ENCODE measurements around the gene CCL2. TPM values are rescaled to one million over a fixed set of nuclear protein-coding genes. Genes with fewer than 3 reads are reported as not detected.

CCL2 gene
- total RNA-seq, 2 experiments from 2014 or later = not detected

DNA sequence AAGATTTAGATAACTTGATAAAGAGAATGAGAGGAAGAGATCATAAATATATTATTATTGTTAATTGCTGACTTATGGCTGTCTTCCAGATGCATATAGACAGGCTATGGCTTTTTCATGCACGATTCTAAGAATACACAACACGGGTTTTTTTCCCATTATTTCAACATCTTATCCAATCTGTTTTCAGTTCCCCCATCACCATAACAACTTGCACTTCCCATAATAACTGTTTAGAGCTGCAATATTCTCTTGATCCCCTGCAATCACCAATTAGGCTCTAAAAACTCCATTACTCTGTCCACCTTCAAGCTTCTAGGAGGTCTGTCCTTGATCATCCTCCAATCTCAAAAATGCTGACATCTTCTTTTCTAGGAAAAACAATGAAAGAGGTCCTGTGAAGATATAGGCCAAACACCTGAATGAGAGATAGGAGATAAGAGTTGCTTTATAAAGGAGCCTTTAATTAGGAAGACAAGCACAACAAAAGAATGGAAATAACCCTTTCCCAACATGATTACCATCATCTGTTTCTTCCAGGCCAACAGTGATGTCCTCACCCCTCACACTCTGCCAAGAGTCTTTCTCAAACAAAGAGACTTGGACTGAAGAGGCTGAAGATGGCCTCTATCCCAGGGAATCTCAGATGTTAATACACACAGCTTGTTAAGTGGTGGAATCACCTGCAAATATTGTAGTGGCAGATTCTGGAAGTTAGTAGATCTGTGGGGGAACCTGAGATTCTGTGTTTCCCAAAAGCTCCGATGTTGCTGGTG, 32.2 kb upstream of the CCL2 start:
- H3K4me2 ChIP-seq (ENCODE audit: low read length) = no peak overlapping the region
- no peak overlapping the region for H3K4me3 ChIP-seq (ENCODE audit: low read depth, low read length, poor library complexity, severe bottlenecking)
- no peak overlapping the region for H2AFZ ChIP-seq (ENCODE audit: low read length)
- POLR2A ChIA-PET = no interaction called here
- H3K36me3 ChIP-seq (ENCODE audit: insufficient read depth, low read length) = no peaks in the 10 kb centered on the region
- H3K9me2 ChIP-seq (ENCODE audit: insufficient read depth, low read length) = no peaks in the 10 kb centered on the region
- TF ChIP-seq CTCF (conservative IDR thresholded peaks at IDR 0.05; ENCODE audit: low read length) (no peak), EZH2phosphoT487 (IDR thresholded peaks at IDR 0.05; ENCODE audit: borderline replicate concordance, low read depth, low read length) (no peak)
- BruUV-seq (replicated peaks) = no TSS peak
- CTCF ChIA-PET (ENCODE audit: unreplicated experiment) = no interaction called here
- H3K9me3 ChIP-seq (ENCODE audit: low read length) = no peaks in the 10 kb centered on the region
- H3K27ac ChIP-seq (ENCODE audit: low read depth, low read length, poor library complexity, severe bottlenecking) = no peak overlapping the region
- intact Hi-C loops (cut with micrococcal nuclease; ENCODE audit: unreplicated experiment) = loop anchor here (10.0 kb wide), 1 partner anchor 132 kb away; the partner anchor contains the start of gene CCL13
- no peaks in the 10 kb centered on the region for H3K79me2 ChIP-seq (ENCODE audit: insufficient read depth, low read depth, low read length)
- no peaks in the 10 kb centered on the region for H3K4me1 ChIP-seq (ENCODE audit: insufficient read depth, low read length, poor library complexity, severe bottlenecking)
- no peaks in the 10 kb centered on the region for H4K20me1 ChIP-seq (ENCODE audit: insufficient read depth, low read length)
- DNase-seq (ENCODE audit: low spot score) = no peak

- Histone ChIP-seq H4K20me1 (ENCODE audit: insufficient read depth, low read length) (no peaks in the 10 kb centered on the region), H3K27ac (ENCODE audit: low read depth, low read length, poor library complexity, severe bottlenecking) (no peak overlapping the region), H3K4me3 (ENCODE audit: low read depth, low read length, poor library complexity, severe bottlenecking) (no peak overlapping the region), H3K36me3 (ENCODE audit: insufficient read depth, low read length) (no peaks in the 10 kb centered on the region), H2AFZ (ENCODE audit: low read length) (no peak overlapping the region), H3K79me2 (ENCODE audit: insufficient read depth, low read depth, low read length) (no peaks in the 10 kb centered on the region), H3K4me1 (ENCODE audit: insufficient read depth, low read length, poor library complexity, severe bottlenecking) (no peaks in the 10 kb centered on the region), H3K9me3 (ENCODE audit: low read length) (no peaks in the 10 kb centered on the region), H3K4me2 (ENCODE audit: low read length) (no peak overlapping the region), H3K9me2 (ENCODE audit: insufficient read depth, low read length) (no peaks in the 10 kb centered on the region)
- DNase-seq (ENCODE audit: low spot score) = no peak
- CTCF ChIA-PET (ENCODE audit: unreplicated experiment) = no interaction called here
- POLR2A ChIA-PET = interaction anchor here (0.6 kb wide), 1 partner anchor 539 kb away, joined by 3 read pairs; no protein-coding TSS in a partner anchor
- BruUV-seq (replicated peaks) = no TSS peak
- intact Hi-C loops (cut with micrococcal nuclease; ENCODE audit: unreplicated experiment) = loop anchor here (10.0 kb wide), 1 partner anchor 130 kb away; the partner anchor contains the start of gene CCL13
- no peak for TF ChIP-seq EZH2phosphoT487 (IDR thresholded peaks at IDR 0.05; ENCODE audit: borderline replicate concordance, low read depth, low read length)
- no peak for TF ChIP-seq CTCF (conservative IDR thresholded peaks at IDR 0.05; ENCODE audit: low read length)
Measured at GRCh38 chr17:34225046-34225445, 30.0 kb upstream of the CCL2 start.

Measured in OCI-LY7 (cell line).